GM20000 (cell line): Measurements from ENCODE around the gene LTO1.

Experiments used
- DNase-seq: peaks from one replicate; pipeline ENCODE4 v3.0.0; 2012; ENCODE audit warnings: low spot score
- TF ChIP-seq, protein P1 (sequence below): IDR thresholded peaks from 2 replicates; pipeline ENCODE4 v1.5.1; 2012; ENCODE audit warnings: mild to moderate bottlenecking, control low read depth; ENCODE audit errors: extremely low read depth, missing control alignments

Gene LTO1

DNA sequence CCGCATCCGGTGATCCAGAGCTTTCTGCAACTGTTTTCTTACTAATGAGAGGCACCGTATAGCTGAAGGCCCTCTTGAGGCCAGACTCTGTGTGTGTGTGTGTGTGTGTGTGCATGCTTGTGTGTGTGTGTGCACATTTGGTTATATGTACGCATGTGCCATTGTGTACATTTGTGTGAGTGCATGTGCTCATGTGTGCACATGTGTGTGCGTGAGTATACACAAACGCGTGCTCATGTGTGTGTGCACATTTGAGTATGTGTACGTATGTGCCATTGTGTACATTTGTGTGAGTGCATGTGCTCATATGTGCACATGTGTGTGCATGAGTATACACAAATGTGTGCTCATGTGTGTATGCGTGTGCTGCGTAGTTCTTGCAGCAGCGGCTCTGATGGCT lies 40.9 kb upstream of the LTO1 start:
- DNase-seq, result no peak
- TF ChIP-seq, protein P1, sequence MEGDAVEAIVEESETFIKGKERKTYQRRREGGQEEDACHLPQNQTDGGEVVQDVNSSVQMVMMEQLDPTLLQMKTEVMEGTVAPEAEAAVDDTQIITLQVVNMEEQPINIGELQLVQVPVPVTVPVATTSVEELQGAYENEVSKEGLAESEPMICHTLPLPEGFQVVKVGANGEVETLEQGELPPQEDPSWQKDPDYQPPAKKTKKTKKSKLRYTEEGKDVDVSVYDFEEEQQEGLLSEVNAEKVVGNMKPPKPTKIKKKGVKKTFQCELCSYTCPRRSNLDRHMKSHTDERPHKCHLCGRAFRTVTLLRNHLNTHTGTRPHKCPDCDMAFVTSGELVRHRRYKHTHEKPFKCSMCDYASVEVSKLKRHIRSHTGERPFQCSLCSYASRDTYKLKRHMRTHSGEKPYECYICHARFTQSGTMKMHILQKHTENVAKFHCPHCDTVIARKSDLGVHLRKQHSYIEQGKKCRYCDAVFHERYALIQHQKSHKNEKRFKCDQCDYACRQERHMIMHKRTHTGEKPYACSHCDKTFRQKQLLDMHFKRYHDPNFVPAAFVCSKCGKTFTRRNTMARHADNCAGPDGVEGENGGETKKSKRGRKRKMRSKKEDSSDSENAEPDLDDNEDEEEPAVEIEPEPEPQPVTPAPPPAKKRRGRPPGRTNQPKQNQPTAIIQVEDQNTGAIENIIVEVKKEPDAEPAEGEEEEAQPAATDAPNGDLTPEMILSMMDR, result no peak

DNA sequence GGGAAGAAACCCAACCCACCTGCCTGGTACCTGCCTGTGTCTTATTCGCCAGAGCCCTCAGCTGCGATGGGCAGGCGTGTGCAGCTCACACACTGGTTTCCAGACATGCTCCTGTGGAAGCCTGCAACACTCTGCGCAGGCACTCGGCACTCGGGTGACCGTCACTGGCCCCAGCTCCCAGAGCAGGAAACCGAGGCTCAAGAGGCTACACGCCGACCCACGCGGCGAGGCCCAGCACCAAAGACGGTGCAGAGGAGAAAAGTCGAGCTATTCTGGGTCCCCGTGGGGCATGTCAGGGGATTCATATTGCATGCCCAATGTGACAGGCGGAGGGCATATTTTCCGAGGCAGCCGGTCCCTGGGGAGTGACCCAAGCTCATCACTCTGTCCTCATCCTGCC lies 40.3 kb upstream of the LTO1 start:
- TF ChIP-seq, protein P1, result no peak

DNA sequence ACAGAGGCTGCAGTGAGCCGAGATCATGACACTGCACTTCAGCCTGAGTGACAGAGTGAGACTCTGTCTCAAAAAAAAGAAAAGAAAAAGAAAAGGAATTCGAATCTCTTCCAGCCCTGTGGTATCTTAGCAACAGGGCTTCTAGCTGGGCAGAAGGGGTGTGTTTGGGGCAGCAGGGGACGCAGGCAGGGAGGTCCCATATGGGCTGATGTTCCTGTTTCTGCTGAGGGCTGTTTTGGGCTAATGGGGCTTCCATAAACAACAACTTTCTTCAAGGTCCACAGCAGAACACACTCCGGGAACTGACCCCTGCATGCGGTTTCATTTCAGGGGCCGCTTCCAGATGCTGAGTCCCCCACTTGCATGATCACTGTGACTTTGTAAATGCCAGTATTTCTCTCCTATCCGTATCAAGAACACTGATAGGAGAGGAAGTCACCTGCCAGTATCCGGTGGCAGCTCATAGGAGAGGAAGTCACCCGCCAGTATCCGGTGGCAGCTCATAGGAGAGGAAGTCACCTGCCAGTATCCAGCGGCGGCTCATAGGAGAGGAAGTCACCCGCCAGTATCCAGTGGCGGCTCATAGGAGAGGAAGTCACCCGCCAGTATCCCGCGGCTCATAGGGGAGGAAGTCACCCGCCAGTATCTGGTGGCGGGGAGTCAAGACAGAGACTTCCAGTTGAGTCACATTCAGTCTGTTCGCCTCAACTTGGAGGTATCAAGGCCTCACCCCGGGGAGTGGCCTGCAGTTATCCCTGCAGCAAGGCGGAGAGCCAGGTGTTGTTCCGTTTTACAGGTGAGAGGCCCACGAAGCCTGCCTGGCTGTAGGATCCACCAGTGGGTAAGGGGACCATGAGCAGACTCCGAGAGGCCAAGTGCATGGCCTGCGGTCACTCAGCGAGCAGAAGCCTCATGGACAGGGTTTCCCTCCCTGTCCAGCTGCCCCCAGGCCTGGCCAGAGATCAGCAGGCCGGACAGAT lies 37.0 kb upstream of the LTO1 start:
- DNase-seq, result no peak

More for the DNA sequence above, 40.3 kb upstream of the LTO1 start:
- no peak for DNase-seq

DNA sequence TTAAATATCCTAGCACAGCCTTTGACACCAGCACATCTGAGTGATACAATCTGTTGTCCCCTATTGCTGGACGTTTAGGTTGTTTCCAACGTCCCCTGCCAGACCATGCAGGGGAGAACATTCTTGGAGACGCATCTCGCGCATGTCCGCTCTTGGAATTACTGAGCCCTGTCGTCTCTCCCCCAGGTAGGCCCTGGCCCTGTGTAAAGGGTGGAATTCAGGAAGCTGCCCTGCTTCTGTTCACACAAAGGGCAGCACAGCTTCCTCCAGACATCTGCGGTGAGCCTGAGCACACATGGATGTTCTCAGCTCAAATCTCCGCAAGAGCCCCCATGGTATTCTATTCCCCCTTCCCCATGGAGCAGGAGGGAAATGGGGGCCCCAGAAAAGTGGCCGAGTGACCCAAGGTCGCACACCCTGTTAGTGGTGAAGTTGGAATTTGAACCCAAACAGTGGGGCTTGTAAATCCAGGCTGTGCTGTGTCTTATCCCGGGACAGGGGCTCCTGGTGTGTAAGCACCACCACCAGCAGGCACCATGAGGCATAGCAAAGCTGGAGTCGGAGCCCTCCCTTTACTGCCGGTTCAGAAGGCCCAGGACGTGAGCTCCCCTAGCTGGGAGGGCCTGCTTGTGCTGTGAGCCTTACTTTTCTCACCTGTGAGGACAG lies 33.7 kb upstream of the LTO1 start:
- DNase-seq, result no peak
- TF ChIP-seq, protein P1, result no peak

More for the DNA sequence above, 37.0 kb upstream of the LTO1 start:
- TF ChIP-seq, protein P1, result no peak

DNA sequence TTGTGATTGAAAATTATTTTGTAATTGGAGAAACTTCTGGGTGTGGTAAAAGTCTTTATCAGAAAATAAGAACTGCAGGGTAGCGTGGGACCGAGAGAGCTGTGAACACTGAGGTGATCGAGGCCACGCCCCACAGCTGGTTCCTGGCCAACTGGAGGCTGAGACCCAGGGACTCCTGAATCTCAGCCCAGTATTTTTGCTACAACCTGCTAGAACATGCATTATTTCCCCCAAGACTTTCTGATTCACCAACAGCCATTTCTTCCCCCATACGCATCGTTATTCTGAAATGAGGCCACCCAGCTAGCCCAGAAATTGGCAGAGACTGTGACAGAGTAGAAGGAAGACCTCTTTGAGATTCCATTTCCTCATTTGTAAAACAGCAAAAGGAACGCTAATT lies 32.0 kb upstream of the LTO1 start:
- peak; percentile 58 for DNase-seq
- TF ChIP-seq, protein P1, result no peak

DNA sequence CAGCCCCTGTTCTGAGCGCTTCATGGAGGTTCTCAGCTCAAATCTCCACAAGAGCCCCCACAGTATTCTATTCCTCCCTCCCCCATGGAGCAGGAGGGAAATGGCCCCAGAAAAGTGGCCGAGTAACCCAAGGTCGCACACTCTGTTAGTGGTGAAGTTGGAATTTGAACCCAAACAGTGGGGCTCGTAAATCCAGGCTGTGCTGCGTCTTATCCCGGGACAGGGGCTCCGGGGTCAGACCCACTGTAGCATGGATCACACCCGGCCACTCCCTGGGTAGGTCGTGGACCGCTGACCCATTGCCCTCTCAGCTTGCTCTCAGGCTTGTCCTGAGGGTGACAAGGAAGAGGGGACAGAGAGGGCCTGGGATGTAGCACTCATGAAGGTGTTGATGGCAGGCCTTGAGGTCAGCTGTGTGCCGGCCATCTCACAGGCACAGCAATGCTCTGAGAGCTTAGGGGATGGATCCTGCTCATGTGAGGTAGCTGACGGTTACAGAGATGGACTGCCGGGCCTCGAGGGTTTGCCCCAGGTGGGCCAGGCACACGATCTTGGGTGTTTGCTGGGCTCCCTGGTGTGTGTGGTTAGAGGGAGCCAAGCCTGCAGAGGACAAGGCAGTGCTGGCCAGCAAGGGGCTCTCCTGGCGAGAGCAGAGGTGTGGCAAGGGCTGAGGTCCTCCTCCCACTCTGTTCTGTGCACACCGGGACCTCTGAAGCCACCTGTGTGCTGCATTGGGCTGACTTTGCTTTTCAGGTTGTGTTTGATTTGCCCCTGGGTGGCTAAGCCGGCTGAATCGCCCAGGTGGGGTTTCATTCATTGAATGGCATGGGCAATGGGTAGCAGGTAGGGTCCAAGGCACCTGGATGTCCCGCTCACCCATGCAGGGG lies 31.0 kb upstream of the LTO1 start:
- no peak for DNase-seq
- TF ChIP-seq, protein P1, result no peak
